ENCODE data around the gene SPATA13.
"Not testable (repeated sequence)": the region's sequence is repeated elsewhere in the genome, so short reads cannot be mapped to it uniquely, and the experiment has no call there.

SPATA13 gene

GRCh38 chr13:24215126-24215525 is 54.6 kb downstream of the SPATA13 start:
- no peaks in the 10 kb centered on the region for H3K27me3 ChIP-seq (ENCODE audit: low read length)
- no peak overlapping the region for H3K27ac ChIP-seq (ENCODE audit: low read depth, low read length)
- H3F3A ChIP-seq (ENCODE audit: insufficient read depth), result no peaks in the 10 kb centered on the region
- no peak overlapping the region for H2AFZ ChIP-seq (ENCODE audit: low read depth, low read length, severe bottlenecking)
- no peaks in the 10 kb centered on the region for H4K20me1 ChIP-seq (ENCODE audit: low read depth, low read length)
- H3K36me3 ChIP-seq (ENCODE audit: low read length), result no peaks in the 10 kb centered on the region
- H3K9me3 ChIP-seq (ENCODE audit: insufficient read depth, low read length), result no peaks in the 10 kb centered on the region
- H3K9me2 ChIP-seq (replicated peaks; ENCODE audit: insufficient read depth, low read length), result no peaks in the 10 kb centered on the region
- no peak overlapping the region for H3K4me3 ChIP-seq (ENCODE audit: insufficient read depth, low read length, poor library complexity, severe bottlenecking)
- no peaks in the 10 kb centered on the region for H3K79me2 ChIP-seq (ENCODE audit: insufficient read depth, low read length)
- no peak for TF ChIP-seq EZH2phosphoT487 (conservative IDR thresholded peaks at IDR 0.05; ENCODE audit: low read length)
- TF ChIP-seq, protein P1, sequence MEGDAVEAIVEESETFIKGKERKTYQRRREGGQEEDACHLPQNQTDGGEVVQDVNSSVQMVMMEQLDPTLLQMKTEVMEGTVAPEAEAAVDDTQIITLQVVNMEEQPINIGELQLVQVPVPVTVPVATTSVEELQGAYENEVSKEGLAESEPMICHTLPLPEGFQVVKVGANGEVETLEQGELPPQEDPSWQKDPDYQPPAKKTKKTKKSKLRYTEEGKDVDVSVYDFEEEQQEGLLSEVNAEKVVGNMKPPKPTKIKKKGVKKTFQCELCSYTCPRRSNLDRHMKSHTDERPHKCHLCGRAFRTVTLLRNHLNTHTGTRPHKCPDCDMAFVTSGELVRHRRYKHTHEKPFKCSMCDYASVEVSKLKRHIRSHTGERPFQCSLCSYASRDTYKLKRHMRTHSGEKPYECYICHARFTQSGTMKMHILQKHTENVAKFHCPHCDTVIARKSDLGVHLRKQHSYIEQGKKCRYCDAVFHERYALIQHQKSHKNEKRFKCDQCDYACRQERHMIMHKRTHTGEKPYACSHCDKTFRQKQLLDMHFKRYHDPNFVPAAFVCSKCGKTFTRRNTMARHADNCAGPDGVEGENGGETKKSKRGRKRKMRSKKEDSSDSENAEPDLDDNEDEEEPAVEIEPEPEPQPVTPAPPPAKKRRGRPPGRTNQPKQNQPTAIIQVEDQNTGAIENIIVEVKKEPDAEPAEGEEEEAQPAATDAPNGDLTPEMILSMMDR (IDR thresholded peaks at IDR 0.05; ENCODE audit: insufficient read depth, low read length, poor library complexity, severe bottlenecking), result no peak
- H3K4me2 ChIP-seq (ENCODE audit: low read depth, low read length, poor library complexity, severe bottlenecking), result no peak overlapping the region
- H3K9ac ChIP-seq (ENCODE audit: low read length), result no peak overlapping the region

DNA sequence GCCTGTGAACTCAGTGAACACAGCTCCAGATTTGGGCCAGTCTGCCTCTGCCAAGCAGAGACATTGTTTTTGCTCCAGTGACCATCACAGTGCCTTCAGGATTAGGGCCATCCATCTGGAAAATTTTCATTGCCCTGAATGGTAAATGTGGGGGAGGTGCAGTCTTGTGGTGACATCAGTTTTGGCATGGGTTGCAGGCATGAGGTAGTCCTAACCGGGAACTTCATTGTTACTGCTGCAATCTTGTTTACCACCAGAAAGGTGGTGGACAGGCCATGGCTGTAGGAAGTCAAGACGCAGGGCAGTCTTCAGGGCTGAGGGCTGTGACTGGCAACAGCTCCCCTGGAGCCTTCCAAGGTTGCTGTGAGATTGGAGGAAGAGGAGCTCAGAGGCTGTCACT is 55.2 kb downstream of the SPATA13 start:
- Histone ChIP-seq H3K4me2 (ENCODE audit: low read depth, low read length, poor library complexity, severe bottlenecking) (no peak overlapping the region), H3K27ac (ENCODE audit: low read depth, low read length) (no peak overlapping the region)
- TF ChIP-seq, protein P1 (IDR thresholded peaks at IDR 0.05; ENCODE audit: insufficient read depth, low read length, poor library complexity, severe bottlenecking), result no peak
- no peak for TF ChIP-seq EZH2phosphoT487 (conservative IDR thresholded peaks at IDR 0.05; ENCODE audit: low read length)

GRCh38 chr13:24216176-24216575 is 55.7 kb downstream of the SPATA13 start:
- Histone ChIP-seq H3K9me2 (replicated peaks; ENCODE audit: insufficient read depth, low read length) (no peaks in the 10 kb centered on the region), H3K79me2 (ENCODE audit: insufficient read depth, low read length) (no peaks in the 10 kb centered on the region), H3K27me3 (ENCODE audit: low read length) (no peaks in the 10 kb centered on the region), H3K4me3 (ENCODE audit: insufficient read depth, low read length, poor library complexity, severe bottlenecking) (no peak overlapping the region), H3K27ac (ENCODE audit: low read depth, low read length) (no peak overlapping the region), H3K9me3 (ENCODE audit: insufficient read depth, low read length) (no peaks in the 10 kb centered on the region), H3K4me2 (ENCODE audit: low read depth, low read length, poor library complexity, severe bottlenecking) (no peak overlapping the region), H3F3A (ENCODE audit: insufficient read depth) (no peaks in the 10 kb centered on the region), H3K36me3 (ENCODE audit: low read length) (no peaks in the 10 kb centered on the region), H2AFZ (ENCODE audit: low read depth, low read length, severe bottlenecking) (no peak overlapping the region), H3K9ac (ENCODE audit: low read length) (no peak overlapping the region), H4K20me1 (ENCODE audit: low read depth, low read length) (no peaks in the 10 kb centered on the region)
- no peak for TF ChIP-seq EZH2phosphoT487 (conservative IDR thresholded peaks at IDR 0.05; ENCODE audit: low read length)
- TF ChIP-seq, protein P1 (IDR thresholded peaks at IDR 0.05; ENCODE audit: insufficient read depth, low read length, poor library complexity, severe bottlenecking), result no peak

More for the DNA sequence above, 55.2 kb downstream of the SPATA13 start:
- H3K9ac ChIP-seq (ENCODE audit: low read length), result no peak overlapping the region
- no peak overlapping the region for H3K4me3 ChIP-seq (ENCODE audit: insufficient read depth, low read length, poor library complexity, severe bottlenecking)
- H3K9me2 ChIP-seq (replicated peaks; ENCODE audit: insufficient read depth, low read length), result no peaks in the 10 kb centered on the region
- no peaks in the 10 kb centered on the region for H3K36me3 ChIP-seq (ENCODE audit: low read length)
- H3K79me2 ChIP-seq (ENCODE audit: insufficient read depth, low read length), result no peaks in the 10 kb centered on the region
- H2AFZ ChIP-seq (ENCODE audit: low read depth, low read length, severe bottlenecking), result no peak overlapping the region
- H3F3A ChIP-seq (ENCODE audit: insufficient read depth), result no peaks in the 10 kb centered on the region
- no peaks in the 10 kb centered on the region for H3K27me3 ChIP-seq (ENCODE audit: low read length)
- H3K9me3 ChIP-seq (ENCODE audit: insufficient read depth, low read length), result no peaks in the 10 kb centered on the region
- H4K20me1 ChIP-seq (ENCODE audit: low read depth, low read length), result no peaks in the 10 kb centered on the region

GRCh38 chr13:24216779-24217178 is 56.3 kb downstream of the SPATA13 start:
- H3K79me2 ChIP-seq (ENCODE audit: insufficient read depth, low read length); H3F3A ChIP-seq (ENCODE audit: insufficient read depth); H3K4me2 ChIP-seq (ENCODE audit: low read depth, low read length, poor library complexity, severe bottlenecking); H3K36me3 ChIP-seq (ENCODE audit: low read length); H3K27me3 ChIP-seq (ENCODE audit: low read length); H2AFZ ChIP-seq (ENCODE audit: low read depth, low read length, severe bottlenecking); H3K9me2 ChIP-seq (replicated peaks; ENCODE audit: insufficient read depth, low read length); H3K9ac ChIP-seq (ENCODE audit: low read length); H4K20me1 ChIP-seq (ENCODE audit: low read depth, low read length); H3K9me3 ChIP-seq (ENCODE audit: insufficient read depth, low read length); H3K4me3 ChIP-seq (ENCODE audit: insufficient read depth, low read length, poor library complexity, severe bottlenecking); H3K27ac ChIP-seq (ENCODE audit: low read depth, low read length): not testable (repeated sequence)
